A549 (cell line): ENCODE results near the gene ZBTB46. TPM values are rescaled to one million over a fixed set of nuclear protein-coding genes. Genes with fewer than 3 reads are reported as not detected.
A peak's percentile ranks its signal among the peaks of the same experiment; 100 is the strongest.

ENCODE experiments used
- ATAC-seq, 2 experiments: fragments of 200-7000 bp in 1 of 2; fragments of >200 bp in 1 of 2; cut with Nextera tagmentation in 1 of 2; cut with Tn5 transposase in 1 of 2; 3 replicates each; pipeline versions ENCODE4 v1.8.0 to v1.9.1; 2018 to 2020; ENCODE audit warnings: mild to moderate bottlenecking in 1 of 2, moderate library complexity in 1 of 2
- CTCF ChIA-PET: fragments of 300-600 bp; sonication (Branson Sonifier 250); formaldehyde crosslinking; extraction: SDS; loops from one replicate; lab custom pipeline; 2021; ENCODE audit warnings: antibody characterized with exemption, inconsistent platforms; lab: Yijun Ruan, JAX
- POLR2A ChIA-PET: fragments of 350-600 bp; formaldehyde crosslinking; extraction: SDS; loops from one replicate; lab custom pipeline; 2021; ENCODE audit warnings: antibody characterized with exemption, inconsistent platforms; lab: Yijun Ruan, JAX
- DNase-seq, 2 experiments: peaks; one replicate each; pipeline versions ENCODE4 v3.0.0 to v3.0.0-alpha.2; 2011 to 2016; ENCODE audit warnings: low read depth in 1 of 2, low spot score in 1 of 2
- FAIRE-seq: peaks from 2 replicates; lab custom pipeline; 2011; peaks lifted over from hg19 to GRCh38; lab: Jason Lieb, UNC
- H3K27ac ChIP-seq, 2 experiments: fragments of >200 bp; sonication (Bioruptor Twin); formaldehyde crosslinking; 3 replicates each; pipeline ENCODE4 v1.5.1; 2016 to 2017
- H3K4me1 ChIP-seq: fragments of >200 bp; sonication (Bioruptor Twin); formaldehyde crosslinking; 3 replicates; pipeline ENCODE4 v1.6.1; 2016
- H3K4me2 ChIP-seq: fragments of >200 bp; sonication (Bioruptor Twin); formaldehyde crosslinking; 3 replicates; pipeline ENCODE4 v1.6.1; 2016
- H3K4me3 ChIP-seq: fragments of >200 bp; sonication (Bioruptor Twin); formaldehyde crosslinking; 3 replicates; pipeline ENCODE4 v1.5.1; 2016
- H3K9me3 ChIP-seq: fragments of >200 bp; sonication (Bioruptor Twin); formaldehyde crosslinking; 3 replicates; pipeline ENCODE4 v1.6.1; 2016
- ATOH8 ChIP-seq: fragments of 250-450 bp; sonication (Bioruptor Pico); IDR thresholded peaks from 2 replicates; pipeline ENCODE4 v1.5.0; 2020; ENCODE audit warnings: low read depth, mild to moderate bottlenecking, moderate library complexity
- CBX8 ChIP-seq: fragments of 200-600 bp; sonication (generic); IDR thresholded peaks from 2 replicates; pipeline ENCODE4 v1.6.1; 2016
- CHD4 ChIP-seq: fragments of 200-600 bp; sonication (generic); IDR thresholded peaks from 2 replicates; pipeline ENCODE4 v1.6.1; 2016; ENCODE audit warnings: antibody characterized with exemption, mild to moderate bottlenecking, borderline replicate concordance
- ELK1 ChIP-seq: fragments of 150-350 bp; IDR thresholded peaks from 2 replicates; pipeline ENCODE4 v1.6.1; 2014; ENCODE audit warnings: low read depth, mild to moderate bottlenecking, low read length
- HDAC2 ChIP-seq: fragments of 200-600 bp; sonication (generic); IDR thresholded peaks from 2 replicates; pipeline ENCODE4 v1.6.1; 2016
- HMGXB4 ChIP-seq: fragments of 250-450 bp; sonication (Bioruptor Pico); IDR thresholded peaks from 2 replicates; pipeline ENCODE4 v1.5.0; 2021; ENCODE audit warnings: mild to moderate bottlenecking, moderate library complexity, borderline replicate concordance
- JUNB ChIP-seq: fragments of >200 bp; sonication (Bioruptor Twin); formaldehyde crosslinking; IDR thresholded peaks from 2 replicates; pipeline ENCODE4 v1.6.1; 2016
- MAFK ChIP-seq: fragments of 450-650 bp; IDR thresholded peaks from 2 replicates; pipeline ENCODE4 v1.6.1; 2014; ENCODE audit not compliant: partially characterized antibody
- MAX ChIP-seq: IDR thresholded peaks from 2 replicates; pipeline ENCODE4 v1.6.1; 2012
- MAZ ChIP-seq: fragments of 150-350 bp; IDR thresholded peaks from 2 replicates; pipeline ENCODE4 v1.6.1; 2014; ENCODE audit warnings: antibody characterized with exemption, low read depth, low read length, borderline replicate concordance
- MYC ChIP-seq: IDR thresholded peaks from 2 replicates; pipeline ENCODE4 v1.6.1; 2012; ENCODE audit warnings: mild to moderate bottlenecking, inconsistent platforms, low read length, improper control_type of control experiment, borderline replicate concordance
- NFE2L2 ChIP-seq: fragments of 150-350 bp; conservative IDR thresholded peaks from 2 replicates; pipeline ENCODE4 v1.6.1; 2014; ENCODE audit warnings: low read length
- PBX3 ChIP-seq: IDR thresholded peaks from 2 replicates; pipeline ENCODE4 v1.6.1; 2012
- RAD21 ChIP-seq, 2 experiments: fragments of >200 bp in 1 of 2; sonication (Bioruptor Twin) in 1 of 2; formaldehyde crosslinking in 1 of 2; IDR thresholded peaks in 1 of 2; conservative IDR thresholded peaks in 1 of 2; 2 replicates in 1 of 2; 3 replicates in 1 of 2; pipeline ENCODE4 v1.6.1; 2012 to 2018; ENCODE audit warnings: inconsistent platforms in 1 of 2
- RCOR1 ChIP-seq: fragments of 150-350 bp; IDR thresholded peaks from 2 replicates; pipeline ENCODE4 v1.6.1; 2014; ENCODE audit warnings: antibody characterized with exemption, low read length, low read depth
- REST ChIP-seq: fragments of 200-600 bp; sonication (generic); IDR thresholded peaks from 2 replicates; pipeline ENCODE4 v1.6.1; 2016; ENCODE audit warnings: antibody characterized with exemption, mild to moderate bottlenecking, moderate library complexity
- TP53 ChIP-seq: fragments of 250-450 bp; sonication (Bioruptor Pico); IDR thresholded peaks from 2 replicates; pipeline ENCODE4 v1.5.0; 2021; ENCODE audit warnings: mild to moderate bottlenecking, moderate library complexity
- ZC3H11A ChIP-seq: fragments of 450-650 bp; IDR thresholded peaks from 2 replicates; pipeline ENCODE4 v1.6.1; 2014; ENCODE audit warnings: antibody characterized with exemption, mild to moderate bottlenecking
- ZFP36 ChIP-seq: fragments of 450-650 bp; IDR thresholded peaks from 2 replicates; pipeline ENCODE4 v1.6.1; 2014; ENCODE audit warnings: borderline replicate concordance; ENCODE audit not compliant: partially characterized antibody
- ZNF302 ChIP-seq: fragments of 250-450 bp; sonication (Bioruptor Pico); IDR thresholded peaks from 2 replicates; pipeline ENCODE4 v1.9.0; 2021; ENCODE audit warnings: inconsistent platforms, mild to moderate bottlenecking, moderate library complexity
- ZSCAN20 ChIP-seq: fragments of 250-450 bp; sonication (Bioruptor Pico); IDR thresholded peaks from 2 replicates; pipeline ENCODE4 v1.8.0; 2022; ENCODE audit warnings: mild to moderate bottlenecking, moderate library complexity
- WGBS: methylation state at CpG from one replicate; pipeline ENCODE4 v1.1.6; 2017; ENCODE audit errors: missing lambda C conversion rate; 5-methylcytosine and 5-hydroxymethylcytosine counted together
- polyA plus RNA-seq, 4 experiments: library from polyadenylated mRNA; depleted of rRNA in 3 of 4; stranded (reverse); fragments of >200 nt; fragmentation: RNase III in 1 of 4; extraction: RNeasy Plus Mini Kit Qiagen cat#74134 plus additional on column Dnase treatment in 1 of 4; gene quantifications; 2 replicates in 3 of 4; 3 replicates in 1 of 4; pipeline ENCODE4 v1.2.3, GENCODE V29; 2011 to 2017

Gene ZBTB46
- polyA plus RNA-seq, 2 of the 4 experiments (the other 2 are of a cell fraction): 0.17 to 0.43 TPM

- FAIRE-seq (no peak), DNase-seq (no peak), ATAC-seq (no peak)
- no peak overlapping the region for H3K4me2 ChIP-seq
- CTCF ChIA-PET: interaction anchor here (1.2 kb wide), 1 partner anchor 19 kb away, joined by 3 read pairs; no protein-coding TSS in a partner anchor
- POLR2A ChIA-PET: no interaction called here
- no peak for TF ChIP-seq MYC
- no peak for TF ChIP-seq ATOH8 (CRISPR knock-in tag)
- no peak for TF ChIP-seq TP53 (CRISPR knock-in tag)
- TF ChIP-seq MAZ: no peak
- no peak for TF ChIP-seq CBX8
- TF ChIP-seq, all 56 proteins: peak for 0
- Histone ChIP-seq H3K4me1 (peaks cover 11% of the 10 kb centered on the region), H3K4me3 (no peak overlapping the region), H3K9me3 (no peaks in the 10 kb centered on the region), H3K27ac (no peak overlapping the region)
- WGBS: 90% methylated on average over 14 of the region's 14 CpGs
These were observed 49.9 kb downstream of the ZBTB46 start for GRCh38 chr20:63781181-63781580.

- ATAC-seq (0 out of 6 replicates have a peak, but pooled peaks of 1 of the 2 experiments have one; percentile 42), DNase-seq (no peak), FAIRE-seq (no peak)
- H3K27ac ChIP-seq: no peak overlapping the region; a peak in 1 of 6 replicates
- no peak overlapping the region for H3K4me3 ChIP-seq
- TF ChIP-seq MAZ (no peak), ZFP36 (no peak), ZNF302 (no peak), MAFK (no peak), MAX (no peak), PBX3 (no peak), ZSCAN20 (CRISPR knock-in tag) (no peak), JUNB (no peak), TP53 (CRISPR knock-in tag) (no peak), ZC3H11A (no peak), REST (no peak), HMGXB4 (CRISPR knock-in tag) (no peak), HDAC2 (no peak), NFE2L2 (no peak), ATOH8 (CRISPR knock-in tag) (no peak), RAD21 (conservative IDR thresholded peaks at IDR 0.05 in 1 of 2, IDR thresholded peaks at IDR 0.05 in 1 of 2) (no peak), RCOR1 (no peak), ELK1 (no peak), CHD4 (no peak)
- no peaks in the 10 kb centered on the region for H3K9me3 ChIP-seq
- H3K4me2 ChIP-seq: no peak overlapping the region
- ChIA-PET POLR2A (no interaction called here), CTCF (interaction anchor here (1.5 to 2.5 kb wide), 3 partner anchors 8 to 162 kb away, joined by 3 to 13 read pairs (median 3); no protein-coding TSS in a partner anchor)
- 86% methylated on average over 9 of the region's 9 CpGs for WGBS
- peaks cover 11% of the 10 kb centered on the region for H3K4me1 ChIP-seq
These were observed 52.2 kb downstream of the ZBTB46 start for GRCh38 chr20:63778857-63779256.
